ENCODE data around the gene NUDT8.

GRCh38 chr11:67633758-67634365 is 4.1 kb upstream of the NUDT8 start:
- TF ChIP-seq ZFP30 (CRISPR knock-in tag; IDR thresholded peaks at IDR 0.05), result no peak
- no peak for TF ChIP-seq ARNTL (CRISPR knock-in tag; IDR thresholded peaks at IDR 0.05; ENCODE audit: borderline replicate concordance, low read depth)
- TF ChIP-seq OSR1 (CRISPR knock-in tag; IDR thresholded peaks at IDR 0.05), result no peak
- TF ChIP-seq RARB (CRISPR knock-in tag; IDR thresholded peaks at IDR 0.05), result no peak
- no peak for TF ChIP-seq POU6F1 (CRISPR knock-in tag; IDR thresholded peaks at IDR 0.05; ENCODE audit: borderline replicate concordance, low read depth)

Data from SK-N-SH treated with all-trans-retinoic acid at 6 μM for 48 hours (cell line).